Ishikawa (cell line): ENCODE measurements around the gene FLVCR2.

Experiments
- CEBPB ChIP-seq: IDR thresholded peaks from 2 replicates; pipeline ENCODE4 v1.6.1; 2012
- CREB1 ChIP-seq: IDR thresholded peaks from 2 replicates; pipeline ENCODE4 v1.6.1; 2012; ENCODE audit warnings: low read depth
- EGR1 ChIP-seq: IDR thresholded peaks from 2 replicates; pipeline ENCODE4 v1.6.1; 2012
- EP300 ChIP-seq: IDR thresholded peaks from 2 replicates; pipeline ENCODE4 v1.6.1; 2012; ENCODE audit warnings: borderline replicate concordance
- MAX ChIP-seq: IDR thresholded peaks from 2 replicates; pipeline ENCODE4 v1.6.1; 2012
- NFIC ChIP-seq: IDR thresholded peaks from 2 replicates; pipeline ENCODE4 v1.6.1; 2012
- RAD21 ChIP-seq: IDR thresholded peaks from 2 replicates; pipeline ENCODE4 v1.6.1; 2012; ENCODE audit warnings: low read depth
- REST ChIP-seq: IDR thresholded peaks from 2 replicates; pipeline ENCODE4 v1.6.1; 2012; ENCODE audit warnings: low read depth, mild to moderate bottlenecking
- TAF1 ChIP-seq: IDR thresholded peaks from 2 replicates; pipeline ENCODE4 v1.6.1; 2012; ENCODE audit warnings: low read depth, mild to moderate bottlenecking
- USF1 ChIP-seq: IDR thresholded peaks from 2 replicates; pipeline ENCODE4 v1.6.1; 2012
- YY1 ChIP-seq: IDR thresholded peaks from 2 replicates; pipeline ENCODE4 v1.6.1; 2012; ENCODE audit warnings: low read depth

- TF ChIP-seq EP300 (no peak), REST (no peak), CREB1 (no peak), CEBPB (no peak), NFIC (no peak), YY1 (no peak), MAX (no peak), TAF1 (no peak), EGR1 (no peak), RAD21 (no peak), USF1 (no peak)
Observed at GRCh38 chr14:75568791-75569190, 9.6 kb upstream of the FLVCR2 start.
